GM12875 (cell line): ENCODE data around the gene TCF12.
"Not testable (repeated sequence)": the region's sequence is repeated elsewhere in the genome, so short reads cannot be mapped to it uniquely, and the experiment has no call there.

Experiments
- H3K4me3 ChIP-seq: one replicate; pipeline ENCODE4 v1.5.1; 2011; ENCODE audit warnings: low read depth, low read length, control low read depth
- TF ChIP-seq, protein P1 (sequence below): IDR thresholded peaks from 2 replicates; pipeline ENCODE4 v1.5.1; 2011; ENCODE audit warnings: low read depth, mild to moderate bottlenecking, control low read depth, inconsistent platforms, low read length, moderate library complexity, borderline replicate concordance; ENCODE audit not compliant: insufficient read depth

Gene TCF12

DNA sequence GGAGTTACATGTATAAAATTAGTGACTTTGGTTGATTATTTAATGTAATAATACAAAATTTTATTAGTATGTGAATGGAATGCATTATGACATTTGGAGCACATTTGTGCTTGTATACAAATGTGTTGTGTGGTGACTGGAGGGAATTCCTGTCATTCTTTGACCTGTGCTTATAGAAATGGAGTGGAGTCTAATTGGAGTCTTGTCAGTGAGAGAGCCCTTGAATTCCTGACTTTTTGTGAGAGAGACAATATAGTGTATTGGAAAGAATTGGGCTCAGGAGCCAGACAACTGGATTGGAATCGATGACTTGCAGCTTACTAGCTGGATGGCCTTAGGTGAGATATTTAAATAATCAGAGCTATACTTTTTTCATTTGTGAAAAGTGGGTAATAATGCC lies 9.4 kb downstream of the TCF12 start:
- H3K4me3 ChIP-seq = no peak overlapping the region
- TF ChIP-seq, protein P1, sequence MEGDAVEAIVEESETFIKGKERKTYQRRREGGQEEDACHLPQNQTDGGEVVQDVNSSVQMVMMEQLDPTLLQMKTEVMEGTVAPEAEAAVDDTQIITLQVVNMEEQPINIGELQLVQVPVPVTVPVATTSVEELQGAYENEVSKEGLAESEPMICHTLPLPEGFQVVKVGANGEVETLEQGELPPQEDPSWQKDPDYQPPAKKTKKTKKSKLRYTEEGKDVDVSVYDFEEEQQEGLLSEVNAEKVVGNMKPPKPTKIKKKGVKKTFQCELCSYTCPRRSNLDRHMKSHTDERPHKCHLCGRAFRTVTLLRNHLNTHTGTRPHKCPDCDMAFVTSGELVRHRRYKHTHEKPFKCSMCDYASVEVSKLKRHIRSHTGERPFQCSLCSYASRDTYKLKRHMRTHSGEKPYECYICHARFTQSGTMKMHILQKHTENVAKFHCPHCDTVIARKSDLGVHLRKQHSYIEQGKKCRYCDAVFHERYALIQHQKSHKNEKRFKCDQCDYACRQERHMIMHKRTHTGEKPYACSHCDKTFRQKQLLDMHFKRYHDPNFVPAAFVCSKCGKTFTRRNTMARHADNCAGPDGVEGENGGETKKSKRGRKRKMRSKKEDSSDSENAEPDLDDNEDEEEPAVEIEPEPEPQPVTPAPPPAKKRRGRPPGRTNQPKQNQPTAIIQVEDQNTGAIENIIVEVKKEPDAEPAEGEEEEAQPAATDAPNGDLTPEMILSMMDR = no peak

DNA sequence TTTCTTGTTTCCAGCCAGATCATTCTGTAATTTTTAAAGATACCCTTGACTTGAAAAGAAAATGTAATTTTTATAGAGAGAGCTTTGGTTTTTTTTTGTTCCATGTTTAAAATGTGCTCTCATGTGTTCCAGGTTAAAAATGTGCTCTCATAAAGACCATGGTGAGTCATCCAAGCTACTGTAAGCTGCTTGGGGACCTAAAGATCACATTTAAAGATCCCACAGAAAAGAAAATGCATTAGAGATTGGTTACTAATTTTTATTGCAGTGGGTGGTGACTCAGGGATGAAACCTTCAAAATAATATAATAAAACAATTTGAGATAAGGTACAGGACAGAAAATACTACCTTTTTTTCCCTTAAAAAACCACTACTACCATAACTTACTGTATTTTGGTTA lies 11.0 kb downstream of the TCF12 start:
- no peak overlapping the region for H3K4me3 ChIP-seq
- TF ChIP-seq, protein P1 = no peak

DNA sequence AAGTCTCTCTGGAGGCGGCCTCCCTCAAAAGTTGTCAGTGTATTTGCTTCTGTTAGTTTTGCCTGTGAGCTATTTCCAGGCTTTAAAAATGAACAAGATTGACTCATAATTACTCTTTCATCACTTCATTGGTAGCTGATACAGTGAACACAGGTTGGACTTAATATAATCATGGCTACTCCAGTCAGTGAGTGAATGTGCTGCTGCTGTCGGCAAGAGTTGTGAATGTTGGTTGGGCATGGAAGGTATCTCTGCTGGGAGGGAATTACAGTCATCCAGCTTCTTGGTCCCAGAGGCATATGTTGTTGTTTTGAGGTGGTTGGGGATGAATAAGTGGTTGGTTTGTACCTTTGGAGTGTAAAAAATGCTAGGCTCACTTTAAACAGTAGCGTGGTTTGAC lies 11.5 kb downstream of the TCF12 start:
- TF ChIP-seq, protein P1 = no peak
- no peak overlapping the region for H3K4me3 ChIP-seq

DNA sequence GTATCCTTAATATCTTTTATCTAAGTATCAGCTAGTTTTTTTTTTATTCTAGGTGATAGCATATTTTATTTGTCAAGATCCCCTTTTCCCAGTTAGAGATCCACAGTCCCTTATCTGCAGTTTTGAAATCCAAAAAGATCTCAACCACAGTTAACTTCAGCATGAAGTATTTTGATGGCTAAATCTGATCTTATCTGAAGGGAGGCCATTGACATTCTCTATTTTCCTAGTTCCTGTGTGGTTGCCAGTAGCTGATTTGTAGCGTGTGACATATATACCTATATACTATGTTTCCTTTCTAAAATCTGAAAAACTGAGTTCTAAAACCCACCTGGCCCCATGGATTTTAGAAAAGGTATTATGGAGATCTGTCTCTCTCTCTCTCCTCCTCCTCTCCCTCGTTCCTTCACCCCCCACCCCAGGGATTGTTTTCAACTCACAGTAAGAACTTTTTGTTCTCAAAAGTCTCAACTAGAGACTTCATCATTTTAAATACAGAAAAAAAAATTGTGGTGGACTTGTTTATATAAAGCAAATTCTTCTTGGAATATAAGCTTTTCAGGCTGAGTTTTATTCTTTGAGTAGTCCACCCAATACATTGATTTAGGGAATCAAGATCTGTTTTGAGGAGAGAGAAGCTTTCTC lies 12.3 kb downstream of the TCF12 start:
- H3K4me3 ChIP-seq = no peak overlapping the region
- TF ChIP-seq, protein P1 = no peak

DNA sequence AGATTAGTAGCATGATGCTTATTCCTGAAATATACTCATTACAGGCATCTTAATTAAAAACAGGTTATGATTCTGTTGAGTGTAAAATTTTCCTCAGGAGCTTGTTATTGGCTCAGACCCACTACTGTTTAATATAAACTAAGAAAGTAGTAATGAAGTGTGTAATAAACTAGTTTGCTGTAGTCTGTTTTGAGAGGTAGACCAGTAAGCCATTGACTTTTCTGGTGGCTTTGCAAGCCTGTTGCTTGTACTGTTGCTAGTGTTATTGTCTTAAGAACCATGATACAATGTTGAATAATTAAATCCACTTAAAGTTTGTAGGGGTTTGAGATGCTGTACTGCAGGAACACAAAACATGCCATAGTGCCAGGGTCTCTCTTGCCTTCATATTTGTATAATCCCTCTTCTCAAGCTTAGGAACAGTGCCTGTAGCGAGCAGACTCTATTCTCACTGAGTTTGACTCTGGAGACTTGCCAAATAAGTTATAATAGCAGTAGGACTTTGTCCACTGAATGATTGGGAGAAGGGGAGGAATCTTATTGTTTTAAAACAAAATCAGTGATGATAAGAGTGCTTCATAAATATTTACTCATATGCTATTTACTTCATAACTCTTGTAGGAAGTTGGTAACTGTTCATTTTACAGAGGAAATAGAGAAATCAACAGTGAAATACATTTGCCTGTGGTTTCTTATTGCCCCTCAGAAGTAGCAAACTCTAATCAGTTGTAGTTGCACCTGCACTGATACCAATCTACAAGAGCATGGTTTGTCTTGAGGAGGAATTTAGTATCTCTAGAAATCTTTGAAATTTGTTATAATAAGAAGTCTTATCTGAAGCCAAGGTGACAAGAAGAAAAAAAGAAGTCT lies 13.4 kb downstream of the TCF12 start:
- TF ChIP-seq, protein P1 = no peak
- no peak overlapping the region for H3K4me3 ChIP-seq

DNA sequence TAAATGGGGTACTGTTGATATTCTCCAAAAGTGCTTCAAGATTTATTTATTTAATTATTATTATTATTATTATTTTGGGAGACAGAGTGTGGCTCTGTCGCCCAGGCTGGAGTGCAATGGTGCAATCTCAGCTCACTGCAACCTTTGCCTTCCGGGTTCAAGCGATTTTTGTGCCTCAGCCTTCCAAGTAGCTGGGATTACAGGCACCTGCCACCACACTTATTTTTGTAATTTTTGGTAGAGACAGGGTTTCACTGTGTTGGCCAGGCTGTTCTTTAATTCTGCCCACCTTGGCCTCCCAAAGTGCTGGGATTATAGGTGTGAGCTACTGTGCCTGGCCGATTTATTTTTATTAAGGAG lies 14.0 kb downstream of the TCF12 start:
- H3K4me3 ChIP-seq = not testable (repeated sequence)

DNA sequence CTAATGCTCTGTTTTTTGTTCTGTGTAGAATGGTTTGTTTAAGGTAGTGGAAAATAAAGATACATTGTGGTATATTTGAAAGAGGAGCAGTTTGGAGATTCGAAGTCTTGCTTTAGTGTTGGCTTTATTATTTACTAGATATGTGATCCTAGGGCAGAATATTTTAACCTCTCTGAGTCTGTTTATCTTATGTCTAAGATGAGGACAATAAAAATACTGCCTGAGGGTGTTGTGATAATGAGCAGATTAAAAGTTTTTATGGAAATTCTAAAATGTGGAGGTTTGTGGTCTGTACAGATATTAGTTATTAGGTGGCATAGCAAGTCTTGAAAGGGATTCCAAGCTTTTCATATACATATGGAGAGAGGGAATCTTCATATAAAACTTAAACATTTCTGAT lies 15.0 kb downstream of the TCF12 start:
- no peak overlapping the region for H3K4me3 ChIP-seq
- TF ChIP-seq, protein P1 = no peak

DNA sequence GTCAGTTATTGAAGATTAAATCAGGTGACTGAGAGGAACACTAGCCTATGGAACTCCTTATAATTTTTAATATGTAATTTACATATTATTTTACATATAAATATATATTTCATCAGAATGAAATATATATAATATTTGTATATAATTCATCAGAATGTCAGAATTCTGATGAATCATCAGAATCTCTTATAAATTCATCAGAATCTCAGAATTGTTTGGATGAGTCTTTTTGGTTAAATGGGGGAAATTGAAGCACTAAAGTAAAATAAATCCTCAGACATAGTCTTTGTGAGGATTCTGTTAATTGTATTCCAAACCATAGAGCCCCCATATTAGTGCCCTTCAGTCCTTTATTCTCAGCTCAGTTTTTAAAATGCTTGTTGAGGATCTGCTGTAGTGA lies 15.4 kb downstream of the TCF12 start:
- H3K4me3 ChIP-seq = no peak overlapping the region

More for the DNA sequence above, 15.4 kb downstream of the TCF12 start:
- TF ChIP-seq, protein P1 = no peak
